OCI-LY1 (cell line): Measurements from ENCODE around the gene MCU.

ENCODE experiments used
- EZH2 ChIP-seq: fragments of 200-600 bp; sonication (generic), shearing (Covaris generic); IDR thresholded peaks from 2 replicates; pipeline ENCODE4 v1.8.0; 2017; ENCODE audit warnings: borderline replicate concordance, mixed run types, mild to moderate bottlenecking, antibody characterized with exemption, low read length, moderate library complexity, mixed read lengths
- TF ChIP-seq, protein P1 (sequence below): fragments of 200-600 bp; sonication (generic), shearing (Covaris generic); IDR thresholded peaks from 2 replicates; pipeline ENCODE4 v1.5.1; 2017; ENCODE audit warnings: mild to moderate bottlenecking, antibody characterized with exemption, low read length, moderate library complexity, mixed read lengths

DNA sequence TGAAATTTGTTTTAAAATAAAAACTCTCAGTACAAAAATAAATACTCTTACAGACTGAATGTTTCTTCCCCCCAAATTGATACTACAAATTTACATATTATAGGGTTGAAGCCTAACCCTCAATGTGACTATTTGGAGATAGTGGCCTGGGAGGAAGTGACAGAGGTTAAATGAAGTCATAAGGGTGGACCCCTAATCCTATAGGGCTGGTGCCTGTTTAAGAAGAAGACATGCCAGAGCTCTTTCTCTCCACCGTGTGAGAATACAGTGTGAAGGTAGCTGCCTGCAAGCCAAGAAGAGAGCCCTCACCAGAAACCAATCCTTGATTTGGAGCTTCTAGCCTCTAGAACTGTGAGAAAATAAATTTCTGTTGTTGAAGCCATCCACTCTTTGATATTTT lies 67.6 kb downstream of the MCU start:
- TF ChIP-seq, protein P1, sequence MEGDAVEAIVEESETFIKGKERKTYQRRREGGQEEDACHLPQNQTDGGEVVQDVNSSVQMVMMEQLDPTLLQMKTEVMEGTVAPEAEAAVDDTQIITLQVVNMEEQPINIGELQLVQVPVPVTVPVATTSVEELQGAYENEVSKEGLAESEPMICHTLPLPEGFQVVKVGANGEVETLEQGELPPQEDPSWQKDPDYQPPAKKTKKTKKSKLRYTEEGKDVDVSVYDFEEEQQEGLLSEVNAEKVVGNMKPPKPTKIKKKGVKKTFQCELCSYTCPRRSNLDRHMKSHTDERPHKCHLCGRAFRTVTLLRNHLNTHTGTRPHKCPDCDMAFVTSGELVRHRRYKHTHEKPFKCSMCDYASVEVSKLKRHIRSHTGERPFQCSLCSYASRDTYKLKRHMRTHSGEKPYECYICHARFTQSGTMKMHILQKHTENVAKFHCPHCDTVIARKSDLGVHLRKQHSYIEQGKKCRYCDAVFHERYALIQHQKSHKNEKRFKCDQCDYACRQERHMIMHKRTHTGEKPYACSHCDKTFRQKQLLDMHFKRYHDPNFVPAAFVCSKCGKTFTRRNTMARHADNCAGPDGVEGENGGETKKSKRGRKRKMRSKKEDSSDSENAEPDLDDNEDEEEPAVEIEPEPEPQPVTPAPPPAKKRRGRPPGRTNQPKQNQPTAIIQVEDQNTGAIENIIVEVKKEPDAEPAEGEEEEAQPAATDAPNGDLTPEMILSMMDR, result no peak
- no peak for TF ChIP-seq EZH2
